Testis (tissue), 3 donors: ENCODE data around the gene CCT8. TPM values are rescaled to one million over a fixed set of nuclear protein-coding genes. Genes with fewer than 3 reads are reported as not detected.

Source experiments
- DNase-seq: peaks from one replicate; pipeline ENCODE4 v3.0.0-alpha.2; 2019
- H3K27ac ChIP-seq, 2 donors: fragments of 200-600 bp; sonication (generic); one replicate each; pipeline ENCODE4 v1.5.1; 2019
- H3K27me3 ChIP-seq: fragments of 200-600 bp; sonication (generic); one replicate; pipeline ENCODE4 v1.5.1; 2019
- H3K36me3 ChIP-seq: fragments of 200-600 bp; sonication (generic); one replicate; pipeline ENCODE4 v1.5.1; 2017; ENCODE audit warnings: low read depth; ENCODE audit errors: missing control alignments
- H3K4me1 ChIP-seq: fragments of 200-600 bp; sonication (generic); one replicate; pipeline ENCODE4 v1.5.1; 2019
- H3K4me3 ChIP-seq, 2 donors: fragments of 200-600 bp; sonication (generic); one replicate each; pipeline ENCODE4 v1.5.1; 2017 to 2019
- H3K9me3 ChIP-seq: fragments of 200-600 bp; sonication (generic); one replicate; pipeline ENCODE4 v1.5.1; 2017
- POLR2A ChIP-seq: fragments of 450-650 bp; IDR thresholded peaks from one replicate; pipeline ENCODE4 v1.6.1; 2017; ENCODE audit warnings: antibody characterized with exemption, mild to moderate bottlenecking, moderate library complexity
- WGBS, 2 donors: methylation state at CpG; one replicate each; pipeline ENCODE4 v1.1.5; 2018; 5-methylcytosine and 5-hydroxymethylcytosine counted together
- intact Hi-C: fragments of 100-400 bp; cut with DNase I; formaldehyde crosslinking; loops from one replicate; pipeline ENCODE4 v1.15.1; 2023; ENCODE audit warnings: low total_unique reads
- polyA plus RNA-seq: library from polyadenylated mRNA; stranded (reverse); fragments of 350-450 nt; fragmentation: Illumina TruSeq; extraction: RNeasy Lipid Tissue Mini Kit (QIAGEN cat#74804); gene quantifications from one replicate; pipeline ENCODE4 v1.2.3, GENCODE V29; 2014; ENCODE audit warnings: low read depth, low replicate concordance; ENCODE audit not compliant: insufficient read depth
- total RNA-seq, 2 donors: library from RNA; depleted of rRNA; stranded (reverse); fragments of >200 nt; gene quantifications; one replicate each; pipeline ENCODE4 v1.2.3, GENCODE V29; 2016
- TF ChIP-seq, protein P1 (sequence below), 3 experiments: fragments of 450-650 bp in 2 of 3; fragments of 200-600 bp in 1 of 3; sonication (generic) in 1 of 3; IDR thresholded peaks; one replicate each; pipeline ENCODE4 v1.5.1; 2016 to 2019; ENCODE audit warnings: antibody characterized with exemption in 3 of 3, mild to moderate bottlenecking in 2 of 3, moderate library complexity in 1 of 3

Gene CCT8
- total and polyA plus RNA-seq, 3 donors from 2014 or later = 106 to 121 (median 116) TPM

DNA sequence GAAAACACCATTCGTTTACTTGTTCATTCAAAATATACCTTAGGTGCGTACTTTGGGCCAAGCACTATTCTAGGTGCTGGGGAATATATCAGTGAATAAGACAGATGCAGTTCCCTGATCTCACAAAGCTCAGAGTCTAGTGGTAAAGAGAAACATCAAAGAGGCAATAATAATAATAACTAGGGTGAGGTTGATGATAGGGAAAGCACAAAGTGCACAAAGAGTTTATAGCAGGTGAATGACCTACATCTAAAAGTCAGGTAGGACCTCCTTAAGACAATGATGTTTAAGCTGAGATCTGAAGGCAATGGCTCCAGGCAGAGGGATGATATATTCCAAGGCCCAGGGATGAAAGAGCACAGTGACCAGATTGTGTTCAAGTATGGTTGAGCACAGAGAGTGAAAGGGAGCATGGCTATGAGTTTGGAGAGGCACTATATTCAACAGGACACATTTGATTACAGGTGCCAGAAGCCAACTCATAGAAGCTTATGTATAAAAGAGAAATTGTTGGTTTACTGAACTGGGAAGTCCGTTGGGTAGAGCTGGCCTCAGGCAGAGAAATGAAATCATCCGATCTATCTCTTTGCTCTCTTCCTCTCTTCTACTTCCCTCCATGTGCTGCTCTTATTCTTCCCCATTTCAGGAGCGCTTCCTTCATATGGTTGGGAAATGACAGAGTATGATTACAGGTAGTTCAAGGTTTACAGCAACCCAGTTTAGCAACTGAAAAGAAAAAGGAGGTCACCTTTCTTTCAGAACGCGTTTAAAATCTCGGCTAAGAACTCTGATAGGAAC is 23.0 kb upstream of the CCT8 start:
- intact Hi-C loops = no loop called here
- DNase-seq = no peak

DNA sequence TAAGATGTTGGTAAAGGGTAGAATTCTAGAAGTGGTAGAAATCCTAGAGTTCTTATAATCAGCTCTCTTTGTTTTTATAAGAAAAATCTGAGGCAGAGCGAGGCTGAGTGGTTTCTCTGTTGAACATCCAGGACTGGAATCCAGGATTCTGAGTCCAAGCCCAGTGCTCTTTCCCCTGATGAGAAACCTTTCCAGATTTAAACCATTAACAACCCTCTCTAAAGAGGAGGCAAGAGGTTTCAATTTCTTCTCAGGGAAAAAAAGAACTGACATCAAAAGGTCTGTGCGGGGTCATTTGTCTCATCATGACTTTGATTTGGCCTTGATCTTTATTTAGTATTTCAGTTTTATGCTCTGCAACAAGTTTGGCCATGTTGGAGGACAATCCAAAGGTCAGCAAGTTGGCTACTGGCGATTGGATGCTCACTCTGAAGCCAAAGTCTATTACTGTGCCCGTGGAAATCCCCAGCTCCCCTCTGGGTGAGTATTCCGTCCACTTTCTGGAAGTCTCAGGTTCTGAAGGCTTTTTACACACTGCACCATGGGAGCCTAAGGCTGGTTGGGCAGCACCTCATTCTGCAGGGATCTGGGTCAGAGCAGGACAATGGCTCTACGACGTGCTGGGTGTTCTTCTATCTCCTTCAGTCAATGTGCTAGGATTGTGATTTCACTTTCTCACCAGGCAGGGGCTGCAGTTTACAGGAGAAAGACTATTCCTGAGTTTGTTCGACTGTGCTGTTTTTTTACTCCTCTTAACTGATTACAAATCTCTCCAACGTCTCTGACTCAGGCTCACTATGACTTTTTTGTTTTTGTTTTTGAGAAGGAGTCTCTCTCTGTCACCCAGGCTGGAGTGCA is 18.9 kb upstream of the CCT8 start:
- Histone ChIP-seq H3K4me1 (peaks cover 2% of the 10 kb centered on the region), H3K27ac (no peak overlapping the region), H3K4me3 (no peak overlapping the region), H3K36me3 (no peaks in the 10 kb centered on the region), H3K9me3 (no peaks in the 10 kb centered on the region), H3K27me3 (no peaks in the 10 kb centered on the region)
- DNase-seq = no peak
- intact Hi-C loops = loop anchor here (5.0 kb wide), 1 partner anchor 280 kb away; no protein-coding TSS in a partner anchor
- WGBS, 2 donors = 60 to 61% methylated on average over 7 to 9 of the region's 9 CpGs
- no peak for TF ChIP-seq POLR2A
- TF ChIP-seq, protein P1, sequence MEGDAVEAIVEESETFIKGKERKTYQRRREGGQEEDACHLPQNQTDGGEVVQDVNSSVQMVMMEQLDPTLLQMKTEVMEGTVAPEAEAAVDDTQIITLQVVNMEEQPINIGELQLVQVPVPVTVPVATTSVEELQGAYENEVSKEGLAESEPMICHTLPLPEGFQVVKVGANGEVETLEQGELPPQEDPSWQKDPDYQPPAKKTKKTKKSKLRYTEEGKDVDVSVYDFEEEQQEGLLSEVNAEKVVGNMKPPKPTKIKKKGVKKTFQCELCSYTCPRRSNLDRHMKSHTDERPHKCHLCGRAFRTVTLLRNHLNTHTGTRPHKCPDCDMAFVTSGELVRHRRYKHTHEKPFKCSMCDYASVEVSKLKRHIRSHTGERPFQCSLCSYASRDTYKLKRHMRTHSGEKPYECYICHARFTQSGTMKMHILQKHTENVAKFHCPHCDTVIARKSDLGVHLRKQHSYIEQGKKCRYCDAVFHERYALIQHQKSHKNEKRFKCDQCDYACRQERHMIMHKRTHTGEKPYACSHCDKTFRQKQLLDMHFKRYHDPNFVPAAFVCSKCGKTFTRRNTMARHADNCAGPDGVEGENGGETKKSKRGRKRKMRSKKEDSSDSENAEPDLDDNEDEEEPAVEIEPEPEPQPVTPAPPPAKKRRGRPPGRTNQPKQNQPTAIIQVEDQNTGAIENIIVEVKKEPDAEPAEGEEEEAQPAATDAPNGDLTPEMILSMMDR (IDR thresholded peaks at IDR 0.05) = no peak

More for the DNA sequence above, 23.0 kb upstream of the CCT8 start:
- no peaks in the 10 kb centered on the region for H3K36me3 ChIP-seq
- no peaks in the 10 kb centered on the region for H3K4me1 ChIP-seq
- no peak overlapping the region for H3K27ac ChIP-seq
- H3K9me3 ChIP-seq = no peaks in the 10 kb centered on the region
- H3K27me3 ChIP-seq = no peaks in the 10 kb centered on the region
- no peak overlapping the region for H3K4me3 ChIP-seq
- TF ChIP-seq, protein P1 (IDR thresholded peaks at IDR 0.05) = no peak
- TF ChIP-seq POLR2A = no peak
- WGBS, 2 donors = 89 to 93% methylated on average over 8 of the region's 8 CpGs

GRCh38 chr21:29091033-29091432 is 17.6 kb upstream of the CCT8 start:
- Histone ChIP-seq H3K27me3 (no peaks in the 10 kb centered on the region), H3K27ac (no peak overlapping the region), H3K4me3 (no peak overlapping the region), H3K9me3 (no peaks in the 10 kb centered on the region), H3K4me1 (peaks cover 2% of the 10 kb centered on the region), H3K36me3 (no peaks in the 10 kb centered on the region)
- 58 to 73% methylated on average over 1 of the region's 1 CpG for WGBS, 2 donors
- DNase-seq = no peak
- intact Hi-C loops = loop anchor here (5.0 kb wide), 1 partner anchor 281 kb away; no protein-coding TSS in a partner anchor
- no peak for TF ChIP-seq POLR2A
- TF ChIP-seq, protein P1 (IDR thresholded peaks at IDR 0.05) = no peak

DNA sequence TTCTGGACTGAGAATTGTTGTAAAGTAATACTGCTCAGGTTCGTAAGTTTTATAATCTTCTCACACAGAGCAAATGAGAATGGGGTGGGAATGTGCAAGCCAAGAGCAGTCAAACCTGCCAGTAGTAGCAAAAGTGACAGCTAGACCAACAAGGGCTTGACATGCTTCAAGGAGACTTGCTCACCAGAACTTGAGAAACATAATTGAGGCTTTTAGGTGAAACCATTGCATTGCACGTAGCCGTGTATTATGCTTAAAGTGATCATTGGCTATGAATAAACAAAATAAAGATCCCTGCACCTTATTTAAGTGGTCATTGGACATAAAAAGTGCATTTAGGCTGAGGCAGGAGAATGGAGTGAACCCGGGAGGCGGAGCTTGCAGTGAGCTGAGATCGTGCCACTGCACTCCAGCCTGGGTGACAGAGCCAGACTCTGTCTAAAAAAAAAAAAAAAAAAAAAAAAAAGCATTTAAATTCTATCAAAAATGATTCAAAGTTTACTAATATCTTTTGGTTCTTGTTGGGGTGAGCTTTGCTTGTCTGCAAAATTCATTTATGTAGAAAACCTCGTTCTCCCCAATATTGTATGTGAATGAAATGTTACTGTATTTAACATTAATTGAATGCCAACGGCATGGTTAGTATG is 11.8 kb upstream of the CCT8 start:
- H3K27me3 ChIP-seq = no peaks in the 10 kb centered on the region
- DNase-seq = no peak
- H3K4me1 ChIP-seq = peaks cover 11% of the 10 kb centered on the region
- H3K27ac ChIP-seq = no peak overlapping the region
- WGBS, 2 donors = 84 to 85% methylated on average over 8 of the region's 8 CpGs
- intact Hi-C loops = no loop called here
- TF ChIP-seq, protein P1 (IDR thresholded peaks at IDR 0.05) = no peak
- no peak for TF ChIP-seq POLR2A
- no peaks in the 10 kb centered on the region for H3K9me3 ChIP-seq
- H3K4me3 ChIP-seq = no peak overlapping the region
- H3K36me3 ChIP-seq = no peaks in the 10 kb centered on the region
